NCI-H1417 treated with DMSO at 0.1 percent for 48 hours (cell line): ENCODE data around the gene SPNS3.

Experiments
- DNase-seq: peaks from one replicate; lab custom pipeline; 2025; lab: John Stamatoyannopoulos, UW

SPNS3 gene, protein sequence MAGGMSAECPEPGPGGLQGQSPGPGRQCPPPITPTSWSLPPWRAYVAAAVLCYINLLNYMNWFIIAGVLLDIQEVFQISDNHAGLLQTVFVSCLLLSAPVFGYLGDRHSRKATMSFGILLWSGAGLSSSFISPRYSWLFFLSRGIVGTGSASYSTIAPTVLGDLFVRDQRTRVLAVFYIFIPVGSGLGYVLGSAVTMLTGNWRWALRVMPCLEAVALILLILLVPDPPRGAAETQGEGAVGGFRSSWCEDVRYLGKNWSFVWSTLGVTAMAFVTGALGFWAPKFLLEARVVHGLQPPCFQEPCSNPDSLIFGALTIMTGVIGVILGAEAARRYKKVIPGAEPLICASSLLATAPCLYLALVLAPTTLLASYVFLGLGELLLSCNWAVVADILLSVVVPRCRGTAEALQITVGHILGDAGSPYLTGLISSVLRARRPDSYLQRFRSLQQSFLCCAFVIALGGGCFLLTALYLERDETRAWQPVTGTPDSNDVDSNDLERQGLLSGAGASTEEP

DNA sequence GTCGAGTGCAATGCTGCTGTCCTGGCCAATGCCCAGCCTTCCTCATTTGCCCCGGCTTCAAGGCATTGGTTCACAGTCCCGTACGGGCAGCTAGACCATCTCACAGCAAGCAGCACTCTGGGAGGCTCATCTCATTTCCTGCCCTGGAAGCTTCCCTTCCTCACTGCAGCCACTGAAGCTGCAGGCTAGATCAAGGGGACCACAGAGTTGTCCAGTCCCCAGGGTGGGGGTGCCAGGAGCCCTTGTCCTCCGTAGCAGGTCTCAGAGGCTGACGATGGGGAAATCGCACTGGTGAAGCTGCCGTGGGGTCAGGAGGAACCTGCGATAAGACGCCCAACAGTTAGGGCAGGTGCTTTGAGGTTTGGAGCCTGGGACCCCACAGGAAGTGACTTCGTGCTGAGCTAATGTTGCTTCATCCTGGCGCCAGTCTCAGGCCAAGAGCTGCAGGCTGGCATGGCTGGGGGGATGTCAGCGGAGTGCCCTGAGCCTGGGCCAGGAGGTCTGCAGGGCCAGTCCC lies at the start of gene SPNS3:
SPNS3 (plus strand) TSS at position 426 of the 517 bp plus-strand sequence; CDS start at position 454, 28 bp downstream.
- no peak for DNase-seq

GRCh38 chr17:4386406-4386805 lies 47.3 kb upstream of the SPNS3 start:
- no peak for DNase-seq

DNA sequence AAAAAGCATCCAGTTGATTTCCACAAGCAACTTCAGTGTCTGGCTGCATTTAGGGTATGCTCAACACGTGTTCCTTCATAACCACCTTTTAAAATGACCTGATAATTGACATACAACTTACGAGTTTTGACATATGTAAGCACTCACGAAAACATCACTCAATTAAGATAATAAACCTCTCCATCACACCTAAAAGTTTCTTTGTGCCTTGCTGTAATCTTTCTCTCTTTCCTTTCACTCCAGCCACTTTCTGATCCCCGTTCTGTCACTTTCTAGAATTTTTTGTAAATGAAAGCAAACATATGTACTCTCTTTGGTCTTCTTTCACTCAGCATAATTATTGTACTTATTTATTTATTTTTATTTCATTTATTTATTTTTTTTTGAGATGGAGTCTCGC lies 46.6 kb upstream of the SPNS3 start:
- no peak for DNase-seq

GRCh38 chr17:4389079-4389478 lies 44.7 kb upstream of the SPNS3 start:
- no peak for DNase-seq

DNA sequence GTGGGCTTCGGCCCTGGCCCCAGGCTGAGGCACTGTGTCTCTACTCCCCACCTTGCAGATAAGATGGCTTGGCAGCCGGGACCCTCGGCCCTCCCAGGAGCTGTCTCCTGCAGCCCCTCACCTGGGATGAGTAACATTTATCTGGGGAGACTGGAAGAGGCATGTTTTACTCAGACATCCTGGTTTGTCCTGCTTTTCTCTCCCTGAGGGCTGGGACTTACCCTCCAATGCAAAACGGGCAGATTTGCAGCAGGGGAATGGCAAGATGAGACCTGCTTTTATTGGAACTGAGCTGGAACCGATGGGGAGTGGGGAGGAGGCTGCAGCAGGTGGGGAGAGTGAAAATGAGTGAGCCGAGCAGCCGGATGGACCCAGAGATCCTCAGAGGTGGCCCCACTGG lies 39.9 kb upstream of the SPNS3 start:
- DNase-seq = no peak

DNA sequence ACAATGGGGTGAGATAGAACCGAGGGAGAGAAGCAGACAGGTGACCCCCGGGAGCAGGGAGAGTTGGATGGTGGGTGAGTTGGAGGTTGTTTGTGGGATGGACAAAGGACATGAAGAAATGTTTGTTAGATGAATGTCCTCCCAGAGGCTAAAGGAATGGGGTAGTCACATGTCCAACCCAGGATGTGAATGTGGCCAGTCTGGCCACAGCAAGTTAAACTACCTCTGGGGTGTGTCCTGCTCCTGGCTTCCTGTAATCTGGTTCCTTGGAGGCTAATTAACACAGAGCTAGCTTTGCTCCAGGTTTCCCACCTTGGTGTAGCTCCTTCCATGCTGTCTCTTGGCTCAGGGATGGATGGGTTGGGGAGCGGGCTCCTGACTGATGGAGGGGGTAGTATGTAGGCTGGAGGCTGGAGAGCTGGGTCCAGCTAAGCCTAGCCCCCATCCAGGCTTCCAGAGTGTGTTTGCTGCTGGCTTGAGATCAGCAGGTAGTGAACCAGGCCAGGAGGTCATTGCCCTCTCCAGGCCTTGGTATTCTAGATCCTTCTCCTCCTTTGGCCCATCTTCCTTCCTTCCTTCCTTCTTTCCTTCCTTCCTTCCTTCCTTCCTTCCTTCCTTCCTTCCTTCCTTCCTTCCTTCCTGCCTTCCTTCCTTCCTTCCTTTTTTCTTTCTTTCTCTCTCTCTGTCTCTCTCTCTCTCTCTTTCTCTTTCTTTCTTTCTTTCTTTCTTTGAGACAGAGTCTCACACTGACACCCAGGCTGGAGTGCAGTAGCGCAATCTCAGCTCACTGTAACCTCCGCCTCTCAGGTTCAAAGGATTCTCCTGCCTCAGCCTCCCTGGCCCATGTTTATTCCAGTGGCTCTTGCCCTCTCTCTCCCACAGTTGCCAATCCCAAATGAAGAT lies 39.3 kb upstream of the SPNS3 start:
- no peak for DNase-seq

DNA sequence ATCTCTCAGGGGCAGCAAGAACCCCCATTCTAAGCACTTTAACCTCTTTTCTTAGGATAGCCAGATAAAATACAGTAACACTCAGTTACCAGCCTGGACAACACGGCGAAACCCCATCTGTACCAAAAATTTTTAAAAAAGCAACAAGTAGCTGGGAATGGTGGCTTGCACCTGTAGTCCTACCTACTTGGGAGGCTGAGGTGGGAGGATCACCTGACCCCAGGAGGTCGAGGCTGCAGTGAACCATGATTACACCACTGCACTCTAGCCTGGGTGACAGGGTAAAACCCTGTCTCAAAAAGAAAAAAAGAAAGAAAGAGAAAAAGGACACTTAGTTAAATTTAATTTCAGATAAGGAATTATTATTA lies 38.6 kb upstream of the SPNS3 start:
- DNase-seq = no peak

- no peak for DNase-seq
These were observed 35.9 kb upstream of the SPNS3 start for GRCh38 chr17:4397840-4398239.

DNA sequence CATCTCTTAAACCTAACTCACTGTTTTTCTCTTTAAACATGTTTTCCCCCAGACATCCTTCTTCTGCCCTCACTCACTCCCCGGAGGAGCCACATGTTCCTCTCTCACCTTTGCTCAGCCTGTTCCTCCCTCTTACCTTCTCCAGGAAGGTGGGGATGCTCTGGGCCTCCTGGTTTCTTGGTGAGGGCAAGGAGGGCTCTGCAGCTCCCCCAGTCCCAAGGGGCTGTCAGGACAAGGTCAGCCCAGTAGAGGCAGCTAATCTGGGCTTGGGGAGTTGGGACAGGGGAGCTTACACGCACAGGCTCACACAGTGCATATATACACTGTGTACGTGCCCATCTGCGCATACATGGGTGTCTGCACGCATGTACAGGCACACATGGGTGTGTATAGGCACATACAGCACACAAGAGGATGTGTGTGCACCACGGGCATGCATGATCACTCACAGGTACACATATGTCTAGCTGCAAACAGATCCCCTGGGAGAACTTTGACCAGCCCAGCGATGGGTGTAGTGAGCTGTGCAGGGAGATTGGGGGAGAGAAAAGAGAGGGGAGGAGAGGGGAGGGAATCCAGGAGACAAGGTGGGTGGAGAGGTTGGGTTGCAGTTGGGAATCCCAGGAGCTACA lies 28.6 kb upstream of the SPNS3 start:
- no peak for DNase-seq

DNA sequence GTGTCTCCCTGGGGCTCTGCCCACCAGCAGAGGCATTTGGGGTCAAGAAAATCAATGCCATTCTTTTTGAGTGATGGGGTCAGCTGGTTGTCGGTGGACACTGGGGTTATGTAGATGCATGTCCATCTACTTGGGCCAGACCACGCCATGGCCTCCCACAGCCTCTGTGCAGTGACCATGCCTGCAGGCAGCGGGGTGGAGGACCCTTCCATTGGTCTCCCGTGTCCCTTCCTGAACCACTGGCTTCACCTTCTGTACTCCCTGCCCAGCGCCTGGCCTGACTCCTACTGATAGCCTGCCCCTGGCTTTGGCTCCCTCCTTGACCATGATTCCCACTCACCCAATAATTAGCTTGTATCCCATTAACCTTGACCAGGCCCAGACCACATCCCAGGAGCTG lies 28.0 kb upstream of the SPNS3 start:
- DNase-seq = no peak

DNA sequence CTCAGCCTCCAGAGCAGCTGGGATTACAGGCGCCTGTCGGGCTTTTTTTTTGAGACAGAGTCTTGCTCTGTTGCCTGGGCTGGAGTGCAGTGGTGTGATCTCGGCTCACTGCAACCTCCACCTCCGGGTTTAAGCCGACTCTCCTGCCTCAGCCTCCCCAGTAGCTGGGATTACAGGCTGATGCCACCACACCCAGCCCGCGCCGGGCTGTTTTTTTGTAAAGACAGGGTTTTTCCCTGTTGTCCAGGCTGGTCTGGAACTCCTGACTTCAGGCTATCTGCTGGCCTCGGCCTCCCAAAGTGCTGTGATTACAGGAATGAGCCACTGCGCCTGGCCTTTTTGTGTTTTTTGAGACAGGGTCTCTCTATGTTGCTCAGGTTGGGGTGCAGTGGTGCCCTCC lies 27.4 kb upstream of the SPNS3 start:
- no peak for DNase-seq

GRCh38 chr17:4407216-4407615 lies 26.5 kb upstream of the SPNS3 start:
- DNase-seq = no peak

DNA sequence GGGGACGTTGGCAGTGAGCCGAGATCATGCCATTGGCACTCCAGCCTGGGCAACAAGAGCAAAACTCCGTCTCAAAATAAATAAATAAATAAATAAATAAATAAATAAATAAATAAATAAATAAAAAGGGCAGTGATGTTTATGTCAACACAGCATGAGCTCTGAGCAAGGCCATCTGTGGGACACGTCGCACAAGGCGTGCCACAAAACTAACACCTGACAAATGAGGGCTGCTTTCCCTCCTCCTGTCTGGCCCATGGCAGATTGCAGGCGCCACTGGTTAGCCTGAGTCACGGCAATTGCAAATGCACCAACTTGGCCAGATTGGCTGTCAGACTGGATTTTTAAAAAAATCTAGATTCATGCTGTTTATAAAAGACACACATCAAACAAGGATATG lies 25.9 kb upstream of the SPNS3 start:
- no peak for DNase-seq

DNA sequence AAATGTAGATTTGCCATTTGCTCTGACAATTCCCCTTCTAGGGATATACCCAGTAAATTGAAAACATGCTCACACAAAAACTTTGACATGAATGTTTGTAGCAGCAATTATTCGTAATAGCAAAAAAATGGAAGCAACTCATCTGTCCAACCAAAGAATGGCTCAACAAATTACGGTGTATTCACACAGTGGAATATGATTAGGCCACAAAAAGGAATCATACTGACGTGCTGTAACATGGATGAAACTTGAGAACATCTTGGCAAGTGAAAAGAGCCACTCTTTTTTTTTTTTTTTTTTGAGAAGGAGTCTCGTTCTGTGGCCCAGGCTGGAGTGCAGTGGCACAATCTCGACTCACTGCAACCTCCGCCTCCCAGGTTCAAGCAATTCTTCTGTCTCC lies 24.1 kb upstream of the SPNS3 start:
- no peak for DNase-seq

DNA sequence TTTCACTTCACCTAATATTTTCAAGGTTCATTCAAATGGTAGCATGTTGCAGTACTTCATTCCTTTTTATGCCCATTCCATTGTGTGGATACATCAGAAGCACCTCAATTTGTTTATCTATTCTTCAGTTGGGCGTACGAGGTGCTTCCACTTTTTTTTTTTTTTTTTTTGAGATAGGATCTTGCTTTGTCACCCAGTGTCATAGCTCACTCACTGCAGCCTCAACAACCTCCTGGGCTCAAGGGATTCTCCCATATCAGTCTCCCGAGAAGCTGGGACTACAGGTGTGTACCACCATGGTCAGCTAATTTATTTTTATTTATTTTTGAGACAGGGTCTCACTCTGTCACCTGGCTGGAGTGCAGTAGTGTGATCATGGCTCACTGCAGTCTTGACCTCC lies 22.5 kb upstream of the SPNS3 start:
- DNase-seq = no peak

DNA sequence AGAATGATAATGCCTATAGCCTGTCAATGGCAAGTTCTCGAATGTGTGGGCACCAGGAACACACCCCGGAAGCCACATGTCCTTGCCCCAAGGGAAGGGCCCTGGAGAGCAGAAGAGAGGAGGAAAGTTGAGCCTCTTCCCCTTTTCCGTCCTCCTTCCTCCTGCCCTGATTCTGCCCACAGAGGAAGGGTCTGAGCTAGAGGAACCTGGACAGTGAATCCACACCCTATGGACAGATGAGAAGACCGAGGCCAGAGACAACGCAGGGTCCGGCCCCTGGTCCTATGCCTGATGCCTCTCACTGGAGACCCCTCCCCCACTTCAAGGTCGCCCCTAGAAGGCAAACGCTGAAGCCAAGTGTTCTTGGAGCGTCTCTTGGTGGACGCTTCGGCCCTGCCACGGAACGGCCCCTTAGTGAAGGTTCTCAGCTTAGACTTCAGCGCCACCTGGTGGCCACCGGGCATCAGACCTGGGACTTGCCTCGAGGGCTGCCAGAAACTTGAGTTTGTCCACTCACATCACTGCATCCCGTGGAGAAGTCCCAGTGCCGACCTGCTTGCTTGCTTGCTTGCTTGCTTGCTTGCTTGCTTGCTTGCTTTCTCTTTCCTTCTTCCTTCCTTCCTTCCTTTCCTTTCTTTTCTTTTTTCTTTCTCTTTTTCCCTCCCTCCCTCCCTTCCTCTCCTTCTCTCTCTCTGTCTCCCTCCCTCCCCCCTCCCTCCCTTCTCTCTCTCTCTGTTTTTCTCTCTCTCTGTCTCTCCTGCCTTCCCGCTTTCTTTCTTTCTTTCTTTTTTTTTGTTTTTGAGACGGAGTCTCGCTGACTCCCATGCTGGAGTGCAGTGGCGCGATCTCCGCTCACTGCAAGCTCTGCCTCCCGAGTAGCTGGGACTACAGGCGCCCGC lies 20.6 kb upstream of the SPNS3 start:
- DNase-seq = peak; percentile 5

DNA sequence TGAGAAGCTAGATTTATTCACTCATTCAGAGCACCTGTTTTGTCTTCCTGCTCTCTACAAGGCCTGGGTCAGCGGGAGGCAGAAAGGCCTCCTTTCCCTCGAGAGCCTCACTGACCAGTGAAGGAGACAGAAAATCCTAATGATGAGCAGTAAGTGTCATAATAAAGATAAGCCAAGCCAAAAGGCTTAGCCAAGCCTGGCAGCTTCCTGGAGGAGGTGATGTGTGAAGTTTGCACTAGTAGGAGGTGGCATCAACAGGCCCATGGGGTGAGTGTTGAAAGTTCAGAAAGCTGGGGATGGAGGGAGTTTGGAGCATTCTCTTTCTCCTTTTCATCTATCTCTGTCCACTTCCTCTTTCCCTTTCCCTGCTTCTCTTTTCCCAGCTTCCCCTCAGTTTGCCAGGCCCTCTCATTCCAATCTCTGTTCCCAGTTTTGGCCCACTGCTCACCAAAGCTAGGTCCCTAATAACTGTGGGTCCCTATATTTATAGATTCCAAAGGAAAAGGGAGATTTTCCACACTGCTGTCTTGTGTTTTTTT lies 16.5 kb upstream of the SPNS3 start:
- no peak for DNase-seq

- no peak for DNase-seq
These were observed 13.0 kb upstream of the SPNS3 start for GRCh38 chr17:4420692-4421131.

DNA sequence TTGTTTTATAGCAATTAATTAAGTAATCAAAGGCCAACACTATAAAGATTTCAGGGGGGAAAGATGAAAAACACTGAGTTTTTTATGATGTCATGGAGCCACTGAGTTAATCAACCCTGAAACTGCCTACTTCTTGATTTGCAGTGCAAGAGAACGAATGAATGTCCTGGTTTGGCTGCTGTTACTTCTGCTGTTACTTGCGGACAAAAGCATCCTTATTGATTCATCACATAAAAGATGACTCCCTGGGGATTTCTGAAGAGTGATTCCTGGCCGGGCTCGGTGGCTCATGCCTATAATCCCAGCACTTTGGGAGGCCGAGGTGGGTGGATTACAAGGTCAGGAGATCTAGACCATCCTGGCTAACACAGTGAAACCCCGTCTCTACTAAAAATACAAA lies 10.9 kb upstream of the SPNS3 start:
- no peak for DNase-seq

GRCh38 chr17:4425398-4425797 lies 8.3 kb upstream of the SPNS3 start:
- DNase-seq = no peak
